Measurements from ENCODE around the gene TPD52L3.

Gene TPD52L3

GRCh38 chr9:6328103-6328502 lies at the start of gene TPD52L3:
Gene TPD52L3, plus strand, starts transcription at chr9:6328375. Its CDS starts 221 bp downstream, at chr9:6328596.
- no peak within 1 kb of the TSS for H3K4me3 ChIP-seq (ENCODE audit: low read length)
- DNase-seq (ENCODE audit: low read depth) = no peak
- no peak for TF ChIP-seq CTCF (conservative IDR thresholded peaks at IDR 0.05; ENCODE audit: low read depth, low read length)

GRCh38 chr9:6301858-6302257 lies 26.3 kb upstream of the TPD52L3 start:
- DNase-seq (ENCODE audit: low read depth) = no peak
- no peak overlapping the region for H3K4me3 ChIP-seq (ENCODE audit: low read length)
- TF ChIP-seq CTCF (conservative IDR thresholded peaks at IDR 0.05; ENCODE audit: low read depth, low read length) = no peak

GRCh38 chr9:6302417-6302816 lies 25.8 kb upstream of the TPD52L3 start:
- TF ChIP-seq CTCF (conservative IDR thresholded peaks at IDR 0.05; ENCODE audit: low read depth, low read length) = no peak
- peak; percentile 7 for DNase-seq (ENCODE audit: low read depth)

GRCh38 chr9:6304232-6304631 lies 23.9 kb upstream of the TPD52L3 start:
- no peak for DNase-seq (ENCODE audit: low read depth)
- TF ChIP-seq CTCF (conservative IDR thresholded peaks at IDR 0.05; ENCODE audit: low read depth, low read length) = no peak
- no peak overlapping the region for H3K4me3 ChIP-seq (ENCODE audit: low read length)

More at GRCh38 chr9:6302417-6302816, 25.8 kb upstream of the TPD52L3 start:
- H3K4me3 ChIP-seq (ENCODE audit: low read length) = no peak overlapping the region

GRCh38 chr9:6305954-6306563 lies 22.1 kb upstream of the TPD52L3 start:
- H3K4me3 ChIP-seq (ENCODE audit: low read length) = no peak overlapping the region
- DNase-seq (ENCODE audit: low read depth) = peak; percentile 5
- peak; percentile 55 for TF ChIP-seq CTCF (conservative IDR thresholded peaks at IDR 0.05; ENCODE audit: low read depth, low read length)

GRCh38 chr9:6307551-6308096 lies 20.6 kb upstream of the TPD52L3 start:
- DNase-seq (ENCODE audit: low read depth) = no peak
- no peak for TF ChIP-seq CTCF (conservative IDR thresholded peaks at IDR 0.05; ENCODE audit: low read depth, low read length)

GRCh38 chr9:6330958-6331634 lies 2.9 kb downstream of the TPD52L3 start:
- DNase-seq (ENCODE audit: low read depth) = no peak
- H3K4me3 ChIP-seq (ENCODE audit: low read length) = no peak overlapping the region
- no peak for TF ChIP-seq CTCF (conservative IDR thresholded peaks at IDR 0.05; ENCODE audit: low read depth, low read length)

More at GRCh38 chr9:6307551-6308096, 20.6 kb upstream of the TPD52L3 start:
- H3K4me3 ChIP-seq (ENCODE audit: low read length) = no peak overlapping the region

Data from retinal pigment epithelial cell (primary cell).